HG03045 (cell line): ENCODE results near the gene MIPEP.
"Not testable (repeated sequence)": the region's sequence is repeated elsewhere in the genome, so short reads cannot be mapped to it uniquely, and the experiment has no call there.

ENCODE experiments used
- ATAC-seq: cut with Tn5 transposase; IDR thresholded peaks from one replicate; pipeline ENCODE4 v1.9.1; 2021; ENCODE audit warnings: mild to moderate bottlenecking, moderate library complexity; ENCODE audit not compliant: unreplicated experiment

The MIPEP gene

GRCh38 chr13:23888658-23889614, at the start of gene MIPEP:
TSS of gene MIPEP (minus strand) at chr13:23889400. CDS start at chr13:23889320, 80 bp downstream.
- peak; percentile 97 for ATAC-seq

GRCh38 chr13:23934520-23934919, 45.3 kb upstream of the MIPEP start:
- ATAC-seq: no peak

GRCh38 chr13:23928985-23929384, 39.8 kb upstream of the MIPEP start:
- ATAC-seq: no peak

- ATAC-seq: no peak
Observed at GRCh38 chr13:23923031-23923430, 33.8 kb upstream of the MIPEP start.

GRCh38 chr13:23922005-23922932, 33.1 kb upstream of the MIPEP start:
- no peak for ATAC-seq

GRCh38 chr13:23921451-23921888, 32.3 kb upstream of the MIPEP start:
- no peak for ATAC-seq

- no peak for ATAC-seq
Observed at GRCh38 chr13:23919006-23919405, 29.8 kb upstream of the MIPEP start.

- no peak for ATAC-seq
Observed at GRCh38 chr13:23918208-23918607, 29.0 kb upstream of the MIPEP start.

GRCh38 chr13:23915308-23915707, 26.1 kb upstream of the MIPEP start:
- no peak for ATAC-seq

- no peak for ATAC-seq
Observed at GRCh38 chr13:23912469-23912868, 23.3 kb upstream of the MIPEP start.

- ATAC-seq: no peak
Observed at GRCh38 chr13:23909606-23910005, 20.4 kb upstream of the MIPEP start.

- no peak for ATAC-seq
Observed at GRCh38 chr13:23905766-23906165, 16.6 kb upstream of the MIPEP start.

GRCh38 chr13:23903906-23904280, 14.7 kb upstream of the MIPEP start:
- ATAC-seq: no peak

GRCh38 chr13:23902975-23903905, 14.0 kb upstream of the MIPEP start:
- no peak for ATAC-seq

GRCh38 chr13:23901365-23901764, 12.2 kb upstream of the MIPEP start:
- ATAC-seq: no peak

GRCh38 chr13:23899555-23899954, 10.4 kb upstream of the MIPEP start:
- ATAC-seq: no peak

- no peak for ATAC-seq
Observed at GRCh38 chr13:23898101-23898500, 8.9 kb upstream of the MIPEP start.

- not testable (repeated sequence) for ATAC-seq
Observed at GRCh38 chr13:23897452-23897919, 8.3 kb upstream of the MIPEP start, which contains the start of gene C1QTNF9B. TSS of gene C1QTNF9B (minus strand) at chr13:23897502.

GRCh38 chr13:23894746-23895145, 5.5 kb upstream of the MIPEP start:
- not testable (repeated sequence) for ATAC-seq

- not testable (repeated sequence) for ATAC-seq
Observed at GRCh38 chr13:23893791-23894190, 4.6 kb upstream of the MIPEP start.
